Measurements from ENCODE around the gene ARRB2. TPM values are rescaled to one million over a fixed set of nuclear protein-coding genes. Genes with fewer than 3 reads are reported as not detected.

Gene ARRB2
- total RNA-seq, 1 donor from 2014 or later: 201 TPM

GRCh38 chr17:4718276-4718675 lies 7.8 kb downstream of the ARRB2 start:
- peak; percentile 39 for DNase-seq
- Histone ChIP-seq H3K27ac (no peak overlapping the region), H3K4me1 (peaks cover 26% of the 10 kb centered on the region), H3K27me3 (ENCODE audit: low read depth) (no peaks in the 10 kb centered on the region), H3K36me3 (peaks cover 51% of the 10 kb centered on the region), H3K4me3 (no peak overlapping the region), H3K9me3 (no peaks in the 10 kb centered on the region)
- no peak for TF ChIP-seq CTCF (IDR thresholded peaks at IDR 0.05)
- intact Hi-C loops (cut with DNase I): no loop called here
- no peak for ATAC-seq

DNA sequence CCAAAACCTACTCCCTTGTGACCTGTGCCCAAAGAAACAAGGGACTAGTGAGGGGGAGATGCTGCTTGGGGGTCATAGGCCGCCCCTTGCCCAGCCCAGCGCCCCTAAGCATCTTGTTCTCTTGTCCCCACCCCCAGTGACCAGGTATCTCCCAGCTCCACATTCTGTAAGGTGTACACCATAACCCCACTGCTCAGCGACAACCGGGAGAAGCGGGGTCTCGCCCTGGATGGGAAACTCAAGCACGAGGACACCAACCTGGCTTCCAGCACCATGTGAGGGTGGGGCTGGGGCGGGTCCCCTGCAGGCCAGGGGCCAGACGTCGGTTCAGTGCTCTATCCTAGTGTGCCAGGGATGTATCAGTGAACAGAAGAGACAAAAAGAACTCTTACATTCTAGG lies 8.7 kb downstream of the ARRB2 start:
- peaks cover 51% of the 10 kb centered on the region for H3K36me3 ChIP-seq
- H3K4me3 ChIP-seq: no peak overlapping the region
- no peak for TF ChIP-seq CTCF (IDR thresholded peaks at IDR 0.05)
- no peaks in the 10 kb centered on the region for H3K27me3 ChIP-seq (ENCODE audit: low read depth)
- no peak overlapping the region for H3K27ac ChIP-seq
- H3K4me1 ChIP-seq: peaks cover 18% of the 10 kb centered on the region
- intact Hi-C loops (cut with DNase I): no loop called here
- no peak for ATAC-seq
- no peaks in the 10 kb centered on the region for H3K9me3 ChIP-seq
- DNase-seq: peak; percentile 37

DNA sequence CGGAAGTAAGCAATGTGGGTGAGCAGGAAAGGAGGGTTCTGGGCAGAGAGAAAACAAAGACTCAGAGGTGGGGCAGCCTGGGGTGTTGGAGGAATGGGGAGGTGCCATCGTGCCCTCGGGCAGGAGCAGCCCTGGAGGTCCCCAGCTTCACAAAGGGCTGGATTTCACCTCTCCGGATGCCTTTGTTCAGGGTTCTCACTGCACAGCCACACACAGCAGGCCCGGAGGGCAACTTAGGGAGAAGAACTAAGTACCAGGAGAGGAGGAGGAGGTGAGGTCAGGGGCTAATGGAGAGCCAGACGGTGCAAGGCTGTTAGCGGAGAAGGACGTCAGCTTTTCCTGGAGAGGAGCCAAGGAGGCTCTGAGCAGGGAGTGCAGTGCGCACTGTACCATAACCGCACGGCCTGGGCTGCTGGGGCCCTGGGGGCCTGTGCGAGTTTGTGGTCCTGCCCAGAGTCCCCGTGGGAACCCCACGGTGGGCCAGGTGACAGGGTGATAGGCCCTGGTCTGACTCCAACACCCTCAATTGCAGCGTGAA lies 9.3 kb downstream of the ARRB2 start:
- TF ChIP-seq CTCF (IDR thresholded peaks at IDR 0.05): no peak
- intact Hi-C loops (cut with DNase I): no loop called here
- peak; percentile 27 to 48 for ATAC-seq
- Histone ChIP-seq H3K27ac (no peak overlapping the region), H3K27me3 (ENCODE audit: low read depth) (no peaks in the 10 kb centered on the region), H3K36me3 (peaks cover 51% of the 10 kb centered on the region), H3K4me1 (peaks cover 16% of the 10 kb centered on the region), H3K4me3 (no peak overlapping the region), H3K9me3 (no peaks in the 10 kb centered on the region)
- DNase-seq: peak; percentile 43

GRCh38 chr17:4720787-4721186 lies 10.4 kb downstream of the ARRB2 start:
- intact Hi-C loops (cut with DNase I): no loop called here
- Histone ChIP-seq H3K27ac (peak overlapping the region; percentile 72), H3K9me3 (no peaks in the 10 kb centered on the region), H3K27me3 (ENCODE audit: low read depth) (no peaks in the 10 kb centered on the region), H3K36me3 (peaks cover 50% of the 10 kb centered on the region), H3K4me1 (peaks cover 16% of the 10 kb centered on the region), H3K4me3 (no peak overlapping the region)
- peak; percentile 19 for DNase-seq
- no peak for ATAC-seq
- TF ChIP-seq CTCF (IDR thresholded peaks at IDR 0.05): no peak

- Histone ChIP-seq H3K4me1 (peaks cover 16% of the 10 kb centered on the region), H3K36me3 (peaks cover 43% of the 10 kb centered on the region)
- DNase-seq: peak; percentile 76
These were observed 11.0 kb downstream of the ARRB2 start for GRCh38 chr17:4721203-4722135.

More at GRCh38 chr17:4721203-4722135, 11.0 kb downstream of the ARRB2 start:
- Histone ChIP-seq H3K9me3 (no peaks in the 10 kb centered on the region), H3K27ac (peak overlapping the region; percentile 72), H3K27me3 (ENCODE audit: low read depth) (no peaks in the 10 kb centered on the region), H3K4me3 (no peak overlapping the region)
- TF ChIP-seq CTCF (IDR thresholded peaks at IDR 0.05): no peak
- peak; percentile 86 to 93 for ATAC-seq
- intact Hi-C loops (cut with DNase I): no loop called here
